Mucosa of descending colon (tissue), 3 donors: ENCODE data around the gene BCAS4. TPM values are rescaled to one million over a fixed set of nuclear protein-coding genes. Genes with fewer than 3 reads are reported as not detected.

Experiments used
- ATAC-seq: fragments of 200-7000 bp; cut with Tn5 transposase; one replicate; pipeline ENCODE4 v1.9.1; 2020; ENCODE audit warnings: mild to moderate bottlenecking, moderate library complexity
- DNase-seq, 3 donors: peaks; one replicate each; pipeline ENCODE4 v3.0.0-alpha.2; 2020
- H3K36me3 ChIP-seq: fragments of 200-600 bp; one replicate; pipeline ENCODE4 v1.8.0; 2021; ENCODE audit warnings: low read depth, mild to moderate bottlenecking
- H3K4me1 ChIP-seq: fragments of 200-600 bp; one replicate; pipeline ENCODE4 v1.8.0; 2021; ENCODE audit warnings: low read depth, mild to moderate bottlenecking
- H3K4me3 ChIP-seq: fragments of 200-600 bp; one replicate; pipeline ENCODE4 v1.8.0; 2021; ENCODE audit warnings: mild to moderate bottlenecking
- H3K9me3 ChIP-seq: fragments of 200-600 bp; one replicate; pipeline ENCODE4 v1.8.0; 2021; ENCODE audit warnings: mild to moderate bottlenecking
- CTCF ChIP-seq: fragments of 200-600 bp; IDR thresholded peaks from one replicate; pipeline ENCODE4 v1.8.0; 2022; ENCODE audit warnings: antibody characterized with exemption, mild to moderate bottlenecking
- intact Hi-C, 2 donors: fragments of 100-400 bp; cut with DNase I in 1 of 2; cut with micrococcal nuclease in 1 of 2; formaldehyde crosslinking; loops; one replicate each; pipeline versions ENCODE4 v1.11.0 to v1.11.1; 2022; cut with DNase I, micrococcal nuclease
- total RNA-seq, 3 donors: library from RNA; stranded (reverse); fragmentation: NEBNext Ultra II Directional in 2 of 3; extraction: Animal tissue kit (Norgen Biotek cat#: 25700) in 2 of 3; gene quantifications; one replicate each; pipeline versions ENCODE4 v1.2.1 to v1.2.4, GENCODE V29; 2021 to 2023
- donor health status: DM: no; HTN: no; CAD: no; lungs with moderate emphysema.
- donor health status: DM: no; HTN: no; CAD: no.
- donor health status: DM: no; HTN: yes; CAD: no.

The BCAS4 gene
- total RNA-seq, 3 donors from 2014 or later, result 1.9 to 5.6 (median 2.9) TPM

- no peak for TF ChIP-seq CTCF
Measured at GRCh38 chr20:50857348-50857747, 62.5 kb downstream of the BCAS4 start.

GRCh38 chr20:50858525-50858924 is 63.7 kb downstream of the BCAS4 start:
- no peak for TF ChIP-seq CTCF
- Histone ChIP-seq H3K36me3 (no peaks in the 10 kb centered on the region), H3K4me1 (no peaks in the 10 kb centered on the region), H3K4me3 (no peak overlapping the region), H3K9me3 (no peaks in the 10 kb centered on the region)
- no peak for DNase-seq
- intact Hi-C loops, result no loop called here
- ATAC-seq, result no peak

More at GRCh38 chr20:50857348-50857747, 62.5 kb downstream of the BCAS4 start:
- Histone ChIP-seq H3K36me3 (no peaks in the 10 kb centered on the region), H3K4me3 (no peak overlapping the region), H3K4me1 (no peaks in the 10 kb centered on the region), H3K9me3 (no peaks in the 10 kb centered on the region)
- intact Hi-C loops, result no loop called here
- DNase-seq (no peak), ATAC-seq (no peak)

- TF ChIP-seq CTCF, result no peak
- H3K4me1 ChIP-seq, result no peaks in the 10 kb centered on the region
- no peaks in the 10 kb centered on the region for H3K9me3 ChIP-seq
- DNase-seq (no peak), ATAC-seq (no peak)
- intact Hi-C loops, result no loop called here
- no peak overlapping the region for H3K4me3 ChIP-seq
- H3K36me3 ChIP-seq, result no peaks in the 10 kb centered on the region
Measured at GRCh38 chr20:50859161-50859560, 64.3 kb downstream of the BCAS4 start.

GRCh38 chr20:50861012-50861411 is 66.2 kb downstream of the BCAS4 start:
- ATAC-seq (no peak), DNase-seq (no peak)
- Histone ChIP-seq H3K36me3 (no peaks in the 10 kb centered on the region), H3K9me3 (no peaks in the 10 kb centered on the region), H3K4me3 (no peak overlapping the region), H3K4me1 (no peaks in the 10 kb centered on the region)
- TF ChIP-seq CTCF, result no peak
- intact Hi-C loops, result no loop called here

GRCh38 chr20:50862546-50862945 is 67.7 kb downstream of the BCAS4 start:
- Histone ChIP-seq H3K36me3 (no peaks in the 10 kb centered on the region), H3K4me3 (no peak overlapping the region), H3K9me3 (no peaks in the 10 kb centered on the region), H3K4me1 (no peaks in the 10 kb centered on the region)
- ATAC-seq (no peak), DNase-seq (no peak)
- intact Hi-C loops, result no loop called here
- no peak for TF ChIP-seq CTCF

GRCh38 chr20:50865114-50865513 is 70.3 kb downstream of the BCAS4 start:
- TF ChIP-seq CTCF, result no peak
- intact Hi-C loops, result no loop called here

More at GRCh38 chr20:50865114-50865513, 70.3 kb downstream of the BCAS4 start:
- no peak overlapping the region for H3K4me3 ChIP-seq
- ATAC-seq (no peak), DNase-seq (no peak)
- H3K4me1 ChIP-seq, result no peaks in the 10 kb centered on the region
- H3K9me3 ChIP-seq, result no peaks in the 10 kb centered on the region
- no peaks in the 10 kb centered on the region for H3K36me3 ChIP-seq
